Hematopoietic multipotent progenitor cell treated with erythropoietin and hydrocortisone succinate and interleukin-3 and kit ligand, for 4 days (in vitro differentiated cells): ENCODE measurements around the gene TJP3.

Experiments used
- DNase-seq: peaks from one replicate; pipeline ENCODE4 v3.0.0-alpha.2; 2015

Gene TJP3

GRCh38 chr19:3670796-3671679, 37.1 kb upstream of the TJP3 start:
- peak; percentile 81 for DNase-seq

- peak; percentile 61 for DNase-seq
These were observed 36.3 kb upstream of the TJP3 start for GRCh38 chr19:3671680-3672574.

- no peak for DNase-seq
These were observed 35.6 kb upstream of the TJP3 start for GRCh38 chr19:3672575-3672948.

GRCh38 chr19:3672993-3673392, 35.2 kb upstream of the TJP3 start:
- no peak for DNase-seq

- no peak for DNase-seq
These were observed 34.4 kb upstream of the TJP3 start for GRCh38 chr19:3673506-3674439.

- DNase-seq, result no peak
These were observed 33.2 kb upstream of the TJP3 start for GRCh38 chr19:3674784-3675543.

GRCh38 chr19:3678188-3678587, 30.0 kb upstream of the TJP3 start:
- no peak for DNase-seq

- DNase-seq, result no peak
These were observed 29.0 kb upstream of the TJP3 start for GRCh38 chr19:3679138-3679537.

GRCh38 chr19:3679581-3679980, 28.6 kb upstream of the TJP3 start:
- no peak for DNase-seq

- no peak for DNase-seq
These were observed 27.2 kb upstream of the TJP3 start for GRCh38 chr19:3680939-3681338.

- DNase-seq, result no peak
These were observed 25.9 kb upstream of the TJP3 start for GRCh38 chr19:3682286-3682685.

- DNase-seq, result no peak
These were observed 25.3 kb upstream of the TJP3 start for GRCh38 chr19:3682741-3683404.

GRCh38 chr19:3683405-3684053, 24.7 kb upstream of the TJP3 start:
- DNase-seq, result no peak

- DNase-seq, result no peak
These were observed 23.9 kb upstream of the TJP3 start for GRCh38 chr19:3684054-3684816.

- DNase-seq, result no peak
These were observed 23.3 kb upstream of the TJP3 start for GRCh38 chr19:3684817-3685410.

GRCh38 chr19:3687393-3687773, 20.8 kb upstream of the TJP3 start:
- DNase-seq, result no peak

GRCh38 chr19:3687774-3688706, 20.1 kb upstream of the TJP3 start:
- DNase-seq, result no peak

- DNase-seq, result peak; percentile 44
These were observed 17.4 kb upstream of the TJP3 start for GRCh38 chr19:3690551-3691371.
